GM21723 (cell line): Measurements from ENCODE around the gene SPATS1.
"Not testable (repeated sequence)": the region's sequence is repeated elsewhere in the genome, so short reads cannot be mapped to it uniquely, and the experiment has no call there.

ENCODE experiments used
- ATAC-seq: cut with Tn5 transposase; IDR thresholded peaks from one replicate; pipeline ENCODE4 v1.9.1; 2021; ENCODE audit warnings: mild to moderate bottlenecking, moderate library complexity; ENCODE audit not compliant: unreplicated experiment

Gene SPATS1

DNA sequence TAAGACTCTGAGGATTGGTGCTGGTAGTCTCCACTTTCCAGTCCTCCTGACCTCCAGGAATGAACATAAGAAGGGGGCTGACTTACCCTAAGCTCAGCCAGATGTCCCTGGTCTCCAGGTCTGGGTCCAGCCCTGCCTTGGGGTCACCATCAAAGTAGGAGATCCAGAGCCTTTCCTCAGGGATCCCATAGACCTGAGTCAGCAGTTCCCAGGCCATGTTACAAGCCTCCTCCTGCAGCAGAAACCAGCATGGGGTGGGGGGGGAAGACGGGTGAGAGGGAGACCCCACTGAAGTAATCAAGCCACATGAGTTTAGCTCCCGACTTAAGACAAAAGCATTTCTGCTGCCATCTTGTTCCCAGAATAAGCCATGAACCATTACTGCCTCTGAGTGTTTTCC is 31.1 kb upstream of the SPATS1 start:
- ATAC-seq, result no peak

DNA sequence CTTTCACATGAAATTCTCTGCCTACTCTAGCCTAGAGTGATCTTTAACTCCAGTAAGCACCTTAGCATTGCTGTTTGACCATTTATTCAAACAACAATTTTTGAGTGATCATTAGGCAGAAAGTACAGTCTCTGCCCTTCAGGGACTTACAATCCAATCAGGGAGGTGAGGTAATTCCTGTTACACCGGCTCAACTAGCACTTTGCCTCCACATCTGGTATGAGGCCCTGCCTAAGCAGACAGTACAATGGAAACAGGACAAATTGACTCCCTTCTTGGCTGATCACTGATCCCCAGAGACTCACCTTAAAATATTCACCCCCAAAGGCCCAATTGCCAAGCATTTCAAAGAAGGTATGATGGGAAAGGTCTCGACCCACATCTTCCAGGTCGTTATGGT is 30.7 kb upstream of the SPATS1 start:
- ATAC-seq, result no peak

DNA sequence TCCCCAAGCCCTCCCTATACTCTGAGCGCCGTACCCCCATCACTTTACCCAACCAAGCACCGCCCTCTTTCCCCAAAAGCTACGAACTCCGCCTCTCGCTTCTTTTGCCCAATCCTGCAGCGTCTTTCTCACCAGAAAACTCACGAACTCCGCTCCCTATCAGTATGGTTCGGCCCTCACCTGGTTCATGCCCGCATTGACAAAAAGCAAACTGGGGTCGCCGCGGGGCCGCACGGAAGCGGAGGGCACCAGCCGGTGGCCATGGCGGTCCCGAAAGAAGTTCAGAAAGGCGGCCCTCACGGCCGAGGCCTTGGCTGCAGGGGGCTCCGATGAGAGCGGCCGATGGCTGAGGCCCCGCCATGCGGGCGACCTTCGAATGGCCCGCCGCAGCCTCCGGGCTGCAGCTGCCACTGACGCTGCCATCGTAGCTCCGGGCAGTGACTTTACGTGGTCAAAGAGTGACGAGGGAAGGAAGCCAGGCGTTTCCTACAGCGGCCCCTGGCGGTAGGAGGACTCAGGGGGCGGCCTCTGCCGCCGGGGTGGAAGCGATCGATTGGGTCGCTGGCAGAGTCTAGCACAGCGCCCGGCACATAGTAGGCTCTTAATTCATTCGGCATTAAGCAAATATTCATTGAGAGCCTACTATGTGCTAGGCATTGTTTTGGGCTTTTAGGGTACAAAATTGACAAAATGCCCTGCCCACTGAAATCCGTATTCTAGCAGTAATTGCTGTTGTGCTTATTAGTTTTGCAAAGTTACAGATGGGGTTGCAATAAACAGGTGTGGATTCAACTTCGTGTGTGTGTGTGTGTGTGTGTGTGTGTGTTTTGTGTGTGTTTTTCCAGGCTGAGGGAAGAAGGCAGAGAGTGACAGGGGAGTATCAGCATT is 29.3 kb upstream of the SPATS1 start, which contains the start of gene AARS2:
Gene AARS2 (minus strand): TSS at position 447 of the 888 bp plus-strand sequence. CDS start 24 bp downstream, at position 423.
- ATAC-seq, result peak; percentile 95

DNA sequence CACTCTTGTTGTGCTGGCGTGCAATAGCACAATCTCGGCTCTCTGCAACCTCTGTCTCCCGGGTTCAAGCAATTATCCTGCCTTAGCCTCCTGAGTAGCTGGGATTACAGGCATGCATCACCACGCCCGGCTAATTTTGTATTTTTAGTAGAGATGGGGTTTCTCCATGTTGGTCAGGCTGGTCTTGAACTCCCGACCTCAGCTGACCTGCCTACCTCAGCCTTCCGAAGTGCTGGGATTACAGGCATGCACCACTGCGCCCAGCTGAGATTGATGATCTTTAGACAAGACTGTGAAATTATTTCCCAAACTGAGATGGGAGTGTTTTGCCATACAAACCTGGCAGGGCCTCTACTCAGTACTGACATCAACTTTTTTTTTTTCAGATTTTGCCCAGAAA is 27.8 kb upstream of the SPATS1 start:
- not testable (repeated sequence) for ATAC-seq

DNA sequence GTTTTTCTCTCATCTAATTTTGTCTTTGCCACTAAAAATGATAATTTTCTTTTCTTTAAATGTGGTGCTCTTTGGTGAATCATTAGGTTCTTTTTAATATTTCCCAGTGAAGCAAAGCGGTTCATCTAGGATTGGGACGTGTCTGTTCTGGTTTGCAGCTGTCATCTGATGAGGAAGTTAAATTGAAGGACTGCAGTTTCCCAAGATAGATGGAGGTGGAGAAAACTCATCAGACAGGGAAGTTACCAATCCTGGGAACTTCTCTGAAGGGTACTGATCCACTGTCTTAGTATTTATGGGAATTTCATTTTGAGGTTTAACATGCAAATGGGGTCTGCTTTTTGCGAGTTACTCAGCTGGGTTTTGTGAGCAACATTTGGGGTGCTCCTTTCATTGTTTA is 26.9 kb upstream of the SPATS1 start:
- no peak for ATAC-seq

DNA sequence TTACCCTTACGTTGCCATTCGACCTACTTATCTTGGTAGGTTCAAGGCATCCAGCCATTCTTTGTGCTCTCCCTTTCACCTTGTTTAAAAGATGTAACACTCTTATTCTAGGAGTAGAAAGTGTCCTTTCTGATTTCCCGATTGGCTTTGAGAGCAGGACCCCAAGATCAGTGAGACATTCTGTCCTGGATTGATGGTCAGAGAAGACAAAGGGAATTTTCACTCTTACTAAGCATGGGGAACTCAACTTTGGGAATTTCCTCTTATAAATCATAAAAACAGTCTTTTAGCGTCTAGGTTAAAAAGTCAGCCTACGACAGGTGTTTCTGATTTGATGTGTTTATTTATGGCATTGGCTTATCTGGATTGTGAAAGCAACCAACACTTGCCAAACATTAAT is 26.5 kb upstream of the SPATS1 start:
- ATAC-seq, result no peak

DNA sequence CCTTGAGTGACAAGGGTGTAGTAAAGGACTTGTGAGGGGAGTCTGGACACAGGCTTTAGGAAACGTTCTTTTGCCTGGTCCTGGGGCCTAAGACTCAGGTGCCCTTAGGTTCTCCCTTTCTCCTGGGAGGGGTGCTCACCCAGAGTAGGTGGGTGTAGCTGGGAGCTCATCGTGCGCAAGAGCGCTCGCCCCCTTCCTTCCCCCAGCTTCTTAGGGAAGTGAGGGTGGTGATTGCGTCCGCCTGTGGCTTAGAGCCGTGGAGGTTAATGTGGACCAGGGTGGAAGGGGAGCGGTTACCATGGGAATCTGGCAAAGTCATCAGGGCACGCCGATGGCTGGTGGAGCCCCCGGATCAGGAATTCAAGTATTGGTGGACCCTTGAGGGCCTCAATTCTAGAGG is 26.0 kb upstream of the SPATS1 start:
- no peak for ATAC-seq

DNA sequence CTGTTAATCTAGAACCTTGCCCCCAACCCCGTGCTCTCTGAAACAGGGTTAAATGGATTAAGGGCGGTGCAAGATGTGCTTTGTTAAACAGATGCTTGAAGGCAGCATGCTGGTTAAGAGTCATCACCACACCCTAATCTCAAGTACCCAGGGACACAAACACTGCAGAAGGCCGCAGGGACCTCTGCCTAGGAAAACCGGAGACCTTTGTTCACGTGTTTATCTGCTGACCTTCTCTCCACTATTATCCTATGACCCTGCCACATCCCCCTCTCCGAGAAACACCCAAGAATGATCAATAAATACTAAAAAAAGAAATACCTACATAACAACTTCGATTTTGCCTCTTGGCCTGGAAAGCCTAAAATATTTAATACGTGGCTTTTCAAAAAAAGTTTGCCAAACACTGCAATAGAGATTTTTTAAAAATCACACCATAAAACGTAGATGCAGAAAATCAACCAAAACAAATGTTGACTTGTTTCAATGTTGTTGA is 25.3 kb upstream of the SPATS1 start:
- not testable (repeated sequence) for ATAC-seq

DNA sequence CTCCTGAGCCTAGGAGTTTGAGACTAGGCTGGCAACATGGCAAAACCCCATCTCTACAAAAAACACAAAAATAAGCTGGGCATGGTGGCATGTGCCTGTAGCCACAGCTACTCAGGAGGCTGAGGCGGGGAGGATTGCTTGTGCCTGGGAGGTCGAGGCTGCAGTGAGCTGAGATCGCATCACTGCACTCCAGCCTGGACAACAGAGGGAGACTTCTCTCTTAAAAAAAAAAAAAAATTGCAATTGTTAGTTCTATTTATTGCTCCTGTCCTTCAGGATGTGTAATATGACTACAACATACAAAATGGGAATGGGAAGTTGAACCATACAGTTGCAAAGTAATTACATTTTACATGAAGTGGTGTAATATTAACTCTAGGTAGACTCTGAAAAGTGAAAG is 21.2 kb upstream of the SPATS1 start:
- ATAC-seq, result no peak

DNA sequence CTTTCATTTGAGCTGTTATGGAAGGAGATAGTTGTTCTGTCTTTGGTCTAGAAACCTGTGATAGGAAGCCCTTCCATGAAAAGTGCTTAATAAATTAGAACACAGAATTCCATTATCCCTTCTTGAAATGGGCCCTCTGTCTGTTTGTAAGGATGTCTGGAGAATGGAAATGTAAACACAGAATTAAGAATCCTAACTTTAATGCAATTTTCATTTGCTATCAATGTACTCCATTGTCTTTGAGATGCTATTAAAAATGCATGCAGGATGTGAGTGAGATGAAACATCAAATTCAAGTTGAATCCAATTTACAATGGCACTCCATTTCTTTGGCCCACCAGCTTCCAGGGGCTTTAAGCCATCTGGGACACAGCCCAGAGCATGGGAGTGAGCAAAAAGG is 15.4 kb upstream of the SPATS1 start:
- ATAC-seq, result no peak

DNA sequence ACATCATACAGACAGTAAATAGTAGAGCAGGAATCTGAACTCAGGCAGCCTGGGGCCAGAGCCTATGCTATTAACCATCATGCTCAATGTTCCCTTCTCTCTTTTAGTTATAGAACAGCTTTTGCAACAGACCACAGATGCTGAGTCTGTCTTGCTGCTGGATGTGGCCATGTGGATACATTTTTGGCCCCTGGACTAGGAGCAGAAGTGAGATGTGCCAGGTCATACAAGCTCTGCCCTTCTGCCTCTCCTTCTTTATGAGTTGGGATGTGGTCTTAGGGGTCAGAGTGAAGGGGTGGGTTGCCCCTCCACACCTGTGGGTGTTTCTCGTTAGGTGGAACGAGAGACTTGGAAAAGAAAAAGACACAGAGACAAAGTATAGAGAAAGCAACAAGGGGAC is 14.7 kb upstream of the SPATS1 start:
- no peak for ATAC-seq

DNA sequence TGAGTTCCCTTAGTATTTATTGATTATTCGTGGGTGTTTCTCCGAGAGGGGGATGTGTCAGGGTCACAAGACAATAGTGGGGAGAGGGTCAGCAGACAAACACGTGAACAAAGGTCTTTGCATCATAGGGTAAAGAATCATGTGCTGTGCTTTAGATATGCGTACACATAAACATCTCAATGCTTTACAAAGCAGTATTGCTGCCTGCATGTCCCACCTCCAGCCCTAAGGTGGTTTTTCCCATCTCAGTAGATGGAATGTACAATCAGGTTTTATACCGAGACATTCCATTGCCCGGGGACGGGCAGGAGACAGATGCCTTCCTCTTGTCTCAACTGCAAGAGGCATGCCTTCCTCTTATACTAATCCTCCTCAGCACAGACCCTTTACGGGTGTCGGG is 14.2 kb upstream of the SPATS1 start:
- ATAC-seq, result not testable (repeated sequence)

DNA sequence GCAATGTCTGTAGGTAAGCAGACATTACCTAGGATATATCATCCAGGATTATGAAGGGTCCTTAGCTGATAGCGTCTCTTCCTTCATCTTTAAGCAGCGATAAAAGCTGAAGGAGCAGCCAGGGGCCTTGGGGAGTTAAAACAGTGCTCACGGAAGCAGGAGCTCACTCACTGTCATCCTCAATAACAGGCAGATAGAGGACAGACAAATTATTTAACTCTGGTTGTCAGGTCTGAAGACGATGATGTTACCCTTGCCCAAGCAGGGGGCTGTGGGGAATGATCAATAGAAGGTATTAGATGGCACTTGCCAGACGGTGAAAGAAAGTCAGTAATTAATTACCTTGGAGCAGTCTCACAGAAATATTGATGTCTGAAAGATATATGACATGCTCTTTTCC is 12.6 kb upstream of the SPATS1 start:
- no peak for ATAC-seq

DNA sequence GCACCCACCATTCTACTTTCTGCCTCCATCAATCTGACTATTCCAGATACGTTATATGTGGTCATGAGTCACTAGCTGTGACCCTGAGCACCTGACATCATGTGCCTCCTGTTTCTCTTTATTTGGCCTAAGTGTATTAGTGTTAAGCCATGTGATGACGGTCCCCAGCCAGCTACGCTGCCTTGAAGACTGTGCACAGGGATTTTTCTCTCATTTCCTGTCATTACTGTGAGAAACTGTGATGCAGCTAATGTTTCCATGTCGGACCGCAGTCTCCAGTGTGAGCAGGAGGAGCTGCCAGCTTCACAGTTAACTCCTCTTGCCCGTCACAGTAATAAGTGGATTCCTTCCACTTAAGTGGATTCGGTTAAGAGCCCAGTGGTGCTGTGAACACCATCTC is 9.9 kb upstream of the SPATS1 start:
- no peak for ATAC-seq

DNA sequence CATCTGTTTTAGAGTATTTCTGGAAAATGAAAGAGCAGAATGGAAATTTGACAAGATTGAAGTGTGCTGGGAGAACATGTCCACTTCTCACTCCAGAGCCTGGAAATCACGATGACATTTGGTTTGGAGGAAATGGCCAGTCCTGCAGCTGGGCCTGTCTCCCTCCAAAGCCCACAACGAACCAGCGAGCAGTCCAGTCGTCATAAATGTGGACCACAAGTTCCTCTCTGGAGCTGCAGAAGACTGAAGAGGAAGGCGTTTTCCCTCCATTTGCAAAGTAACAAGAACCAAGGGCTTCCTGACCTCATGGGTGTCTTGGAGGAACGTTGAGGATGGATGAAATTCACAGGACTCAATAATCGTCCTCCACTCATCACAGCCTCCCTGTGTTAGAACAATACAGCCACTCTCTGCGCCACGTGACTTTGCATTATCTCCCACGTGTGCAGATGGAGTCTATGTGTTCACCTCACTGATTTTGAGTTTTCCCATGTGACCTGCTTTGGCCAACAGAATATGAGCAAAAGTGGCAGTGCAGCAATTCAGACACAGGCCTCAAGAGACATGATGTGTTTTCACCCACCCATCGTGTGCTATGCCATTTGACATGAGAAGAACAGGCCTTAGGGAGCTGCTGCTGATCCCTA is 9.1 kb upstream of the SPATS1 start:
- ATAC-seq, result no peak

DNA sequence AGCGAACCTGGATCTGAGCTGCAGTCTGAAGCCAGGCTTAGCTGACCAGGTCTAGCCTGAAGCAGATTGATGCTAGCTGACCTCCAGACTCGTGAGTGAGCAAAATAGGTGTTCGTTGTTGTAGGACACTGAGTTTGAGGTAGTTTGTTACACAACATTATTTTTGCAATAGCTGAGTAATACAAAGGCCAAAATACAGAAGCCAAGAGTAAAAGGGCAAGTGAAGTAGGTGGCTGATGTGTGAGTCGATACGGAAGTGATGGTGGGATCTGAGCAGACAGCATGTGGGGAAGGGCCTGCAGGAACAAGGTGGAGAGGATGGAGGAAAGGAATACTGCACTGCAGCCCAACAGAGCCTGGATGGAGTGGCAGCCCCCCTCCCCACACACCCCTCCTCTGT is 8.5 kb upstream of the SPATS1 start:
- ATAC-seq, result no peak

DNA sequence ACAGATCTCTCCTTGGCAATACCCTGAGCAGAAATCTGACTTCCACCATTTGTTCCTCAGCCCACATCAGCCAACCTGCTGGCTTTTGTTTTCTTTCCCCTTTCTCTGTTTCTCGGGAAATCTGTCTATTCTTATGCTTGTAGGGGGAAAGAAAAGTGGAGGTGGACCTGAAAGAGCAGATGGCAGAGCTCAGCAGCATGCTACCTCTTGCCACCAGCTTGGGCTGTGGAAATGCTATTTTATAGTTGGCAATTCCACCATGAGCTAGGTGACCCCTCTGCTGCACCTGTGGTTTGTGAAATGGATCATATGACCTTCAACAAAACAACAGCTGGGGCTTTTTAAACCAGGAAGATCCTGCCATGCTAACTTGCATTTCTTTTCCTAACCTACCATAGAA is 6.8 kb upstream of the SPATS1 start:
- ATAC-seq, result no peak

DNA sequence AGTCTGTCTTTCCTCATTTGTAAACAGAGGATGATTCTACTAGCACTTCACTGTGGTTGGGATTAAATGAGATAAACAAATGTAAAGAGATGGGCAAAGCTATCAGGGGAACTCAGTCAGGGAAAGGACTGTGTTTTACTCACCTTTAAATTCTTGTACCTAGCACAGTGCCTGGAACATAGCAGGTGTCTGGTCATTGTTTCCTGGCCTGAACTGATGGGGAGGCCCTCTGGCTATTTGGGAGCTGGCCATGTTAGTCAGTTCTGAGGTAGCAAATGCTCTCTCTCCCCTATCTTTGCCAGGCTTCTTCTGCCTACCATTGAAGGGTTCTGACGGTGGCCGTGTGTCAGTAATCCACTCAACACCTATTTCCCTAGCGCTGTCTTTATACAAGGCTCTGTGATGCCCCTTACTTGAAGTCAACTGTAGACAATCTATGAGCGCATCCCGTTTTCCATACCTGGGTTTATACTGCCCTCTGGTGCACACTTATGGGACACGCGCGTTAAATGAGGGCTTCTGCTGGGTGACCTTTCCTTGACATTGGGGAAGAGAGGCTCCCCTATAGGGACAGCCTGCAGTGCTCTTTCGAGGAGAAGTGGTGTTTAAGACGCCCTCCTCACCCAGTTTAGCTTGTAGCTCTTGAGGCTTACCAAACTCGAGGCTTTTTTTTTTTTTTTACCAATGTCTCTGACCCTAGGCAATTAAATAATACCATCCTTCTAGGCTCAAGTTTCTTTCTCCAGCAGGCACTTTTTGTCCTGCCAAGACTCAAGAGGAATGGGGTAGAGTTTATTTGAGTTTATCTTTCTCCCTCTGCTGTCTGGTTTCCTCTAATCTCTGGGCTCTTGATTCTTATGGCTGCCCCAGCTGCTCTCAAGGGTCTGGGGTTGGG is 4.0 kb upstream of the SPATS1 start:
- peak; percentile 82 for ATAC-seq

DNA sequence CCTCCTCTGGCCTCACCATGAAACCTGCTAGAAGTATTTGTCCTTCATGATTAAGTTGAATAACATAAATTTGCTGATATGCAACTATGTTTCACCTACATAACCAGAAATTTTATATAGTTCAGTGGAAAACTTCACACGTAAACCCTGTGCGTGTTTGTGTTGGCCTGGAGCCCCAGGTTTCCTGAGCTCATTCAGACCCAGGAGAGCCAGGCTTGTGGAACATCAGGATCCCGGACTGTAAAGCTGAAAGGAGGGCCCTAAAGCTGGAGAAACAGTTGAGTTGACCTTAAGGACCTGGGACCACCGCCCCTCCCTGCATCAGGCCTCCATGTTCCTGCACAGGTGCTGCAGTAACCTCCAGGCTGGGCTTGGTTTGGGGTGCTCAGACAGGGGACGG is 3.1 kb upstream of the SPATS1 start:
- ATAC-seq, result no peak

DNA sequence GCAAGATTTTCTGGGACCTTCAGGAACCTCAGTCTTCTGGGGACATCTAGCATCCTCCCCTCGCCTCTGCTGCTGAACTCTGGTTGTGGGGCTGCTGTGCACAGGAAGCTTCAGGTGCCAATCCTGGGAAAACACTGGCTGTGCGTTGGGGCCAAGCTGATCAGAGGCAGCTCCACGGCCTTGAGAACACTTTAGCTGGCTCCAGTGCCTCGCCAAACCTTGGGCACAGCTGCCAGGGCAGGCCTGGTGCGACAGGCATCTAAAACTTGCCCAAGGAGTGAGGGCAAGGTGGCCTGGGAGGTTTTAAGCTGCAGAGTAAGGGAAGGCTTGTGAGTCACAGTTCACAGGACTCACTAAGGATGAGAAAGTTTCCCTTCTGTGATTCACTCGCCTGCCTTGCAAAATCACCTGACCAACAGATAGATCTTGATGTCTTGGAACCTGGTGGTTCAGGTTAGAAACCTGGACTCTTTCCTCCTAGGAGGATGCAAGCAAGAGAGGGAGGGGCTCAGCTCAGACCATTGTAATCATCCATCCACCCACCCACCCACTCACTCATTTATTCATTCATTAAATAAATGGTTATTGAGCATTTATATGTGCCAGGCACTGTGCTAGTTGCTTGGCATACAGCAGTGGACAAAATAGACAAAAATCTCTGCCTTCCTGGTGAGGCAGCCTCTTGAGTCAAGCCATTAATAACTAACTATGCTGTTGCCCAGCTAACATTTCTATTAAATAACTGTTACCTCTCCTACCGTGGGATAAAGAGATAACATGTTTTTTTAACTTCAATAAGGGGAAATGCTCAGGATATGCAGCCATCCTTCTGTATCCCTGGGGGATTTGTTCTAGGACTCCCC is 2.5 kb upstream of the SPATS1 start:
- no peak for ATAC-seq
